Testis (tissue), 2 donors: ENCODE data around the gene CTIF.

Experiments used
- CTCF ChIP-seq, 3 experiments: fragments of 450-650 bp in 2 of 3; fragments of 200-600 bp in 1 of 3; sonication (generic) in 1 of 3; IDR thresholded peaks; one replicate each; pipeline ENCODE4 v1.5.1; 2016 to 2019; ENCODE audit warnings: antibody characterized with exemption in 3 of 3, mild to moderate bottlenecking in 2 of 3, moderate library complexity in 1 of 3
- POLR2A ChIP-seq: fragments of 450-650 bp; IDR thresholded peaks from one replicate; pipeline ENCODE4 v1.6.1; 2017; ENCODE audit warnings: antibody characterized with exemption, mild to moderate bottlenecking, moderate library complexity

GRCh38 chr18:48813833-48814489, 275.1 kb downstream of the CTIF start:
- no peak for TF ChIP-seq CTCF (IDR thresholded peaks at IDR 0.05)
- no peak for TF ChIP-seq POLR2A
